GM19438 (cell line): ENCODE results near the gene LRRC55.
"Not testable (repeated sequence)": the region's sequence is repeated elsewhere in the genome, so short reads cannot be mapped to it uniquely, and the experiment has no call there.

Source experiments
- ATAC-seq: cut with Tn5 transposase; IDR thresholded peaks from one replicate; pipeline ENCODE4 v1.9.1; 2021; ENCODE audit warnings: low read depth; ENCODE audit not compliant: unreplicated experiment

Gene LRRC55

GRCh38 chr11:57160665-57161064 is 21.1 kb upstream of the LRRC55 start:
- no peak for ATAC-seq

DNA sequence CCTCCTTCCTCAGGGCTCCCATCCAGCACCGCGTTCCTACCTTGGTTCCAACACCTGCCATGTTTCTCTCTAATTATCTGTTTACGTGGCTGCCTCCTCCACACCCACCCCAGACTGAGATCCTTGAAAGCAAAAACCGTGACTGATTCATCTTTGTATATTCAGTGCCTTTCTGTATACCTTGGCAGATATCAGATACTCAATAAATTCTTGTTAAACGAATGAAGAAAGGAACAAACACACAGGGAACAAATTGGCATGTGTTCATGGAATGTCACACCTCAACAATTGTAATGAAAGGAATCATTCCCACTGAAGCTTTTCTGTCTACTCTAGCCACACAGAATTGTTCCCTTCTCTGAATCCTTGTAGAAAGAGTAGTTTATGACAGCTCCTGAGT is 20.4 kb upstream of the LRRC55 start:
- no peak for ATAC-seq

- ATAC-seq = no peak
Observed at GRCh38 chr11:57162179-57162898, 19.4 kb upstream of the LRRC55 start.

DNA sequence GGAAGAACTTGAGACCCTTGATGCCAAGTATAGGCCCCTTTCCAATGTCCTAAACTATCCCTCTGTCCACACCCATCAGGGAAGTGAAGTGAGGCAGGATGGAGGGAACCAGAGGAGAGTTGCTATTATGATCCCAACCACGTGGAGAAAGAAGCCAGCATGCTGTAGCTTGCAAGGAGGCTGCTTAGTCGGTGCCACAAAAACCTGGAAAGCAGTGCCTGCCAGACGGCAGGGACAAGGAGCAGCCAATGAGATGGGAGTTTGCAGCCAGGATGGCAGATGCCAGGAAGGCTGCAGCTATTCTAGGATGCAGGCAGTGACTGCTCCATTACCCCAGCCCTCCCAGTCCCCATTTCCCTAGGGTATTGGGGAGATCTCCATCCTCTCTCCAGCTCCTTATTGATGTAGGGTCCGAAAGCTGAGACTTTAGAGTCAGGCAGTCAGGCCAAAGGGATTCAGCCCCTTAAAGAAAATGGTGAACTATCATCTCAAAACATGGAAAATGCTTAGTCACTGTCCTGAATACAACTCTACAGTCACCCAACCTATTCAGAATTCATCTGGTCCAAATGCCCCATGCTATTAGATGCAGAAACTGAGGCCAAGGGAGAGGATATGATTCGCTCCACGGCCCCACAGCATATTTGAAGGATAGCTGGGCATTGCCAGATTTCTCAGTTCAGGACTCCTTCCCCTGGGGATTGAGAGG is 18.4 kb upstream of the LRRC55 start:
- ATAC-seq = no peak

GRCh38 chr11:57164317-57164716 is 17.4 kb upstream of the LRRC55 start:
- ATAC-seq = no peak

- ATAC-seq = no peak
Observed at GRCh38 chr11:57167125-57167846, 14.5 kb upstream of the LRRC55 start.

GRCh38 chr11:57169732-57170313 is 11.9 kb upstream of the LRRC55 start:
- not testable (repeated sequence) for ATAC-seq

- no peak for ATAC-seq
Observed at GRCh38 chr11:57172031-57172430, 9.7 kb upstream of the LRRC55 start.

DNA sequence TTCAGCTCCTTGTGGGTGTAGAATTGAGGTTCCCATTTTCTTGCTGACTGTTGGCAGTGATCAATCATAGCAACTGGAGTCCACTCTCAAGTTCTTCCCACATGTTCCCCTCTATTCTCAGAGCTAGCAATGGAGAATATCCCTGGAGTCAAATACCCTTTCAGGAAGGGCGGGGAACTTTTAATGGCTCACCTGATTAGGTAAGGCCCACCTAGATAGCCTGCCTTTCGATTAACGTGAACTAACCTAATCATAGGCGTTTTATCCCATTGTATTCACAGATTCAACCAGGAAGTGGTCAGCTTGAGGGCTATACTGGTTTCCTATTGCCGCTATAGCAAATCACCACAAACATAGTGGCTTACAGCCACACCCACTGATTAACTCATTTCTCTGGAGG is 7.1 kb upstream of the LRRC55 start:
- ATAC-seq = no peak

GRCh38 chr11:57175478-57175877 is 6.3 kb upstream of the LRRC55 start:
- no peak for ATAC-seq

GRCh38 chr11:57178334-57178733 is 3.4 kb upstream of the LRRC55 start:
- ATAC-seq = no peak

DNA sequence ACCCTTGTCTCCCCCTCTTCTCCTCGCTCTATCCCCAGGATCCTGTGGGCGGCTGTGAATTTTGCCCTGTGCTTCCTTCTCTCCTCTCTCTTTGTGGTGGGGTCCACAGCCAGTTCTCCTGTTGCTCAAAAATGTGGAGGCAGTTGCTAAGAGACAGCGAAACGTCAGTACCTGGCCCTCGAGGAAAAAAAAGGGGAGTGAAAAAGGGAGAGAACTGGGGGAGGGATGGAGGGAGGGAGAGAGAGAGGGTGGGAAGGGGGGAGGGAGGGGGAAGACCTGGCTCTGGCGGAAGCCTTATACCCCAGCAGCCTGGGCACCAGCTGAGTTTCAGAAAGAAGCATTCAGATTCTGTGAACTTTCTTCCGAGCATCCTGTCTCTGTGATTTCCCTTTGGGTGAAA is 2.1 kb upstream of the LRRC55 start:
- ATAC-seq = no peak

- ATAC-seq = no peak
Observed at GRCh38 chr11:57180081-57180561, 1.6 kb upstream of the LRRC55 start.

- no peak for ATAC-seq
Observed at GRCh38 chr11:57180964-57181363, 789 bp upstream of the LRRC55 start.

DNA sequence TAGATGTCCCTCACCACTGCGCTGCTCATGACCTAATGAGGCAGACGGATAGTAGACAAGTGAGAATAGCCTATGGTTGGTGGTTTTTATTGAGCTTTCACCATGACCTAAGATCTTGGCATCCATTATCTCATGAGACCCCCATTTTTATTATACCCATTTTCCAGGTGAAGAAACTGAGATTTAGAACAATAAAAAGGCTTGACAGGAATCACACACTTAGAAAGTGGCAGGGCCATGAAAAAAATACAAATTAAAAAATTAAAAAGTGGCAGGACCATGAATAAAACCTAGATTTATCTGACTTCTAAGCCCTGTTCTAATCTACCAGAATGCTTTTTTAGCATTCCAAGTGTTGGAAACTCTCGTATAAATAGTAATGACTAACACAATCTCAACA is 1.1 kb downstream of the LRRC55 start:
- no peak for ATAC-seq

DNA sequence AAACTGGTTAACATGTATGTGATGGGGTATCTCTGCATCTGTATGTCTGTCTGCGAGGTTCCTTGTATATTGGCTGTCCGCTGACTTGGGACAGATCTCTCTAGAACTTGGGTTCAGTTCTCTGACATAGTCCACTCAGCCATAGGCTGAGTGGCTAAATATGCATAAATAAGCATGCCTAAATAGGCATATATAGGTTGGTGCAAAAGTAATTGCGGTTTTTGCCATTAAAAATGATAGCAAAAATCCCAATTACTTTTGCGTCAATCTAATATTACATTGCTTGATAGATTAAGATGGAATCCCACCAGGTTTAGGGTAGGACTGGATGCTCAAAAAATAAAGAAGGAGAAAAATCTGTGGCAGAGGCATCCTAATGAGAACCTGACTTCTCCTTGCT is 8.8 kb downstream of the LRRC55 start:
- ATAC-seq = no peak

DNA sequence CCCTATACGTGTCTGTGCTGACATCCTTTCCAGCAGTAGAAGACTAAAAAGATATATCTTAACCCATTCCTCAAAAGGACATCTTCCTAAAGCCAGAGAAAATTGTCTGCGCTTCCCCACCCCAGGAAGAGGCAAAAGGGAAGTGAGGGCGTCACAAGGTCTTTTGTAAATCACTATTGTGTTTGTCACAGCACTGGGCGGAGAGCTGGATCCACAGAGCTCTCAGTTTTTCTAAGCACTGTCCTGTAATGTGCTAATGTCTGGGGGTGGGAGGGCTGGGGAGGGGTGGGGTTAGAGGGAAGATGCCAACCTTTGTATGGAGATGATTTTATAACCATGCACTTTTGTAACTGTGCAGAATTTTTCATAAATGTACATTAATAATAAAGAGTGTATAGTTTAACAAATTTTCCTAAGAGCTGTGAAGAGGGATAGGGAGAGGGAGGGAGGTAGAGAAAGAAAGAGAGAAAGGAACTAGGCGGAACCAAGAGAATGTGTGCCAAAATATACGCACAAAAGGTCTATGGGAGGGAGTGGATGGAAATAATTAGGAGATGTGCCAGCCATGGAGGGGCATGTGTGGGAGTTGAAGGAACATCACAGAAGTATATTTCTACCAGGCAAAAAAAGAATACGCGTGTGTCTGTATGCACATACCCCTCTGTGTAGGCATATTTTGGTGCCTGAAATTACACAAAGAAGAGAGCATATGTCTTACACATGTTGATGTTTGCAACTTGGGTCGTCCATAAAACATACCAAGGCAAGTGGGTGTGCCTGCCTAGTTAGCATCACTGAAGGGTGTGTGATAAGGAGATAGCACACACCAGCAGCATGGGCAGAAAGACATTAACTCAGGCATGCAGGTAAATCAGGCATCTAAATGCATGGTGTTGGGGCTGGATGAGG is 9.8 kb downstream of the LRRC55 start:
- ATAC-seq = no peak

DNA sequence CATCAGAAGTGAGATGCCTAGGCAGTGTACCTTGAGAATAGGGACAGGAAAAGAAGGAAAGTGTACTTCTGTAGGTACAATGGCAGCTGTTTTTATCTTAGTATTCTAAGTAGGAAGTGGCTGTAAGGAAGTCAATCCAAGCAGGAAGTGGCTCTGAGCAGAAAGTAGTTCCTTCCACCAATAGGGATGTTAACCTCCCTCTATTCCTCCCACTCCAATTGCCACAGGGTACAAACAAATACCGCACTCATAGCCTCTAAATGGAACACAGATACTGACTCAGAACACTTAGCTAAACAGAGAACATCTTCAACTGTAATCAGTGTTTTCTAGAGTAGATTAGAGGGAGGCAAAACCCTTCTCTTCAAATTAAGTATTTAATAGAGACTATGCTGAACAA is 10.6 kb downstream of the LRRC55 start:
- ATAC-seq = no peak

GRCh38 chr11:57196596-57196995 is 14.8 kb downstream of the LRRC55 start:
- no peak for ATAC-seq

GRCh38 chr11:57197762-57198161 is 16.0 kb downstream of the LRRC55 start:
- ATAC-seq = no peak
